ENCODE measurements around the gene TTF2.
A peak's percentile ranks its signal among the peaks of the same experiment; 100 is the strongest.

TTF2 gene

DNA sequence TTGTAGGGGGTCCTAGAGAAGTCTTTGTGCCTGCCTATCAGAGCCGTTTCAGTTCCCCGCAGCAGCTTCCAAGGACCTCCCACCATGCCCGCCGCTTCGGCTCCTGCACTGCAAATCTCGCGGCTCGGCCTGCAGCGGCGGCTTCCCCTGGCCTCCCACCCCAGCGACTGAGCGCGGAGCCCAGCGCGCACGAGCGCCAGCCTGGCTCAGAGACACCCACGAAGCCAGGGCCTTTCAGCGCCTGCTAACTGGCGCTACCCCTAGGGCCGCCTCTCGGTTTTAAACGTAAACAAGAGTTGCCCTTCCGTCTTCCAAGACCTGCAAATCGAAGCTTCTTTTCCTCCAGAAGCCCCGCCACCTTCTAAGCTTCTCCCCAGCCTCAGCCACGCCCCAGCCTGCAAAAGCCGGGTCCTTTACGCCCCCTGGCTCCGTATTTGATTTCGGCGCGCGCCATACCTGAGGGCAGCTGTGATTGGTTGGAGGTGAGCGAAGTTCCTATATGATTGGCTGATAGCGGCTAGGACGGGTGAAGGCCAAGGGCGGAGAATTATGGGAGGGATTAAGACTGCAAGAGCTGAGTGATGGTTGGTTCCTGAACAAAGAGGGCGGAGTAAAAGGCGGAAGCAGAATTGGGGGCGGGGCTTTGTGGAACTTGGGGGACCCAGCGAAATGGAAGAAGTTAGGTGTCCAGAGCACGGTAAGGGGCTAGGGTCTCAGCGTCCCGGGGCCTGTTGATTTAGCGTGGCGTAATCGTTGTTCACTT, at the start of gene TTF2:
Gene TTF2 (plus strand): TSS at position 649 of the 763 bp plus-strand sequence. CDS start 21 bp downstream, at position 670.
- FAIRE-seq: peak; percentile 99

DNA sequence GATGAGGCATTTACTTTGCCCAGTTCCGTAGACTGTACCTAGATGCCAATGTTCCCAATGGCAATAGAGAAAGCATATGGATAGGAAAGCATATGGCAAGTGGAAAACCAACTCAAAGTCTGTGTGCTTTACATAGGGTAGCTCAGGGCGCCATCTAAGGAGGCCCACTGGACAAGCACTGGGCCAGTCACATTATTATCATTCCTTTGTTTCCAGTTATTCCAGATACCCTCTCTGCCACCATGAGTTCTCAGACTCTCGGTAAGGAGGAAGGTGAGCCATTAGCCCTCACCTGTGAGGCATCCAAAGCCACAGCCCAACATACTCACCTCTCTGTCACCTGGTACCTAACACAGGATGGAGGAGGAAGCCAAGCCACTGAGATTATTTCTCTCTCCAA, 48.8 kb upstream of the TTF2 start:
- FAIRE-seq: no peak

DNA sequence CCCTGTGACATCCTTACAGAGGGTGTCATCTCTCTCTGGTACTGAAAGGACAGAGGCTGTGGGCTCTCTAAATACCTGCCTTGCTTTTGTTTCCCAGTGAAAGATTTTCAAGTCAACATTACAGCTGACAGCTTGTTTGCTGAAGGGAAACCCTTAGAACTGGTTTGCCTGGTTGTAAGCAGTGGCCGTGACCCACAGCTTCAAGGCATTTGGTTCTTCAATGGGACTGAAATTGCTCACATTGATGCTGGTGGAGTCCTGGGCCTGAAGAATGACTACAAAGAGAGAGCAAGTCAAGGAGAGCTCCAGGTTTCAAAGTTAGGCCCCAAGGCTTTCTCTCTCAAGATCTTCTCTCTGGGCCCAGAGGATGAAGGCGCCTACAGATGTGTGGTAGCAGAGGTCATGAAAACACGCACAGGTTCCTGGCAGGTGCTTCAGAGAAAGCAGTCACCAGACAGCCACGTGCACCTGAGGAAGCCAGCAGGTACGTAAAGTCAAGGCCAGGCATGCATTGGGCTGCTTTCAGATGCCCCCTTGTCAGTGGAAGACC, 46.7 kb upstream of the TTF2 start:
- FAIRE-seq: no peak

DNA sequence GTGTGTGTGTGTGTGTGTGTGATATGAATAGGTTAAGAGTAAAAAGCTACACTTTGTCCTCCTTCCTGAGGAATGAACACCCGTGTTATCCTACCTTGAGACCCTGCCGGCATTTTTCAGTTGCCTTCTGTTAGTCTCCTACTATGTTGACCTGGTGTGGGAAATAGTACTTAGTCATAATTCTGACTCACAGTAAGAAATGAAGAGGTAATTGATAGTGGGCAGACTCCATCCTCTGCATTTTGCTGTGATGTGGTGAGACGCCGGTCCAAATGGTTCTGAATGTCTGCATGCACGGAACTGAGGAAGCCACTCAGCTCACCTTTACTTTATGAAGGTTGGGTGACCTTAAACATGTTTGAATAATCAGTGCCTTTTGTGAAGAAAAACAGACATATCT, 45.9 kb upstream of the TTF2 start:
- no peak for FAIRE-seq

DNA sequence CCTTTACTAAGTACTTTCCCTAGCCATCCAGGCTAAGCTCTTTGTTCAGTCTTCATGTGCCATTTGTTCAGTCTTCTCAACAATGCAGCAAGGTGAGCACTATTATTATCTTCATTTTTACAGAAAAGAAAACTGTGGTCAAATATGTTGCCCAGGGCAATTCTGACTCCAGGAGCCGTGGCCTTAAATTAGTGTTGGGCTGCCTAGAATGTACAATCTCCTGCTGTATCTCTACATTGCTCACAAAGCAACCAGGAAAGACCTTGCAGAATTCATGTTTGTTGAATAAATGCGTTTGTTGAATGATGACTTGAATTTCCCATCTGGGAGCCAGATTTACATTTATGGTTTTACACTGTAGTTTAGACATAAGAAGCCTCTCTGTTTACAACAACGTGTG, 44.4 kb upstream of the TTF2 start:
- FAIRE-seq: no peak

DNA sequence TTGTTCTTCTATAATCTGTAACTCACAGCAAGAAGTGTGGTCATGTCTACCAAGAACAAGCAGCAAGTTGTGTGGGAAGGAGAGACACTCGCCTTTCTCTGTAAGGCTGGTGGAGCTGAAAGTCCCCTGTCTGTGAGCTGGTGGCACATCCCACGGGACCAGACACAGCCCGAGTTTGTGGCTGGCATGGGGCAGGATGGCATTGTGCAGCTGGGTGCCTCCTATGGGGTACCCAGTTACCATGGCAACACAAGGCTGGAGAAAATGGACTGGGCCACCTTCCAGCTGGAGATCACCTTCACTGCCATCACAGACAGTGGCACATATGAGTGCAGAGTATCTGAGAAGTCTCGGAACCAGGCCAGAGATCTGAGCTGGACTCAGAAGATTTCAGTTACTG, 43.1 kb upstream of the TTF2 start:
- FAIRE-seq: no peak

DNA sequence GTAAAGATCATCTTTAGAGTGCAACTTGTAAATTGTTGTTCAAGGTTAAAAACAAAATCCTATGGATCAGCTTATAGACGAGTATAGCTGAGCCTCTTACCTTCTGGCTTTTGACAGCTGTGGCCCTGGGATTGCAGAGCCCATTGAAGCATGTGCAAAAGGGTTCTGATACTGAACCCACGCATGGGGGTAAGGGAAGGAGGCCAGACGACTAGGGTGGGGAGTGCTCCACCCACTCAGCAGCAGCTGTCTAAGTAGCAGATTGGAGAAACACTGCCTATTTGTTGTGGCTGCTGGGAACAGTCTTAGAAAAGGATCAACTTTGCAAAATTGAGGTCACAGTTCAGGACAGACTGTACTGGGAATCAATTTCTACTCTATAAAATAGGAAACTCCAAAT, 42.5 kb upstream of the TTF2 start:
- no peak for FAIRE-seq

DNA sequence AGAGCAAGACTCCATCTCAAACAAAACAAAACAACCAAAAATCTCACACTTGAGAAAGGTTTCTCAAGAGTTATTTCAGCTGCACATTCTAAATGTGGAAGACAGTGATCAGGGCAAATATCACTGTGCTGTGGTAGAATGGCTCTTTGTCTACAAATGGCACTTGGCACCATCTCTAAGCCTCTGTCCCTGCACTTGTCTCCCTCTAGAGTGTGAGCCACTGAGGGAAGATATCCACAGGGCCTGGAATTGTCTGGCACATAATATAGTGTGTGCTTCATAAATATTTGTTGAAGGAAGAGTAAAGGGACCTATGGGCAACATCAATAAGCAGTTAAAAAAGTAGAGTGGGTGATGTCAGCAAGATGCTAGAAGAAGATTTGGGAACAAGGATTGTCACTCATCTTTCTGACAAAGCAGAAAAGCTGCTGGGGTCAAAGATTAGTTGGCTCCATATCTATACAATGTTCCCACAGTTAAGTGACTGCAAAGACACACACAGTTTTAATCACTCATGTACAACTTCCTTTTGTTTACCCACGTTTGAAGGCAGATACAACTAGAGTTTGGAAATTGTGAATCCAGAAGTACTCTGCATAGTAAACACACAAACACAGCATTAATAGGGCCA, 39.5 kb upstream of the TTF2 start:
- no peak for FAIRE-seq

DNA sequence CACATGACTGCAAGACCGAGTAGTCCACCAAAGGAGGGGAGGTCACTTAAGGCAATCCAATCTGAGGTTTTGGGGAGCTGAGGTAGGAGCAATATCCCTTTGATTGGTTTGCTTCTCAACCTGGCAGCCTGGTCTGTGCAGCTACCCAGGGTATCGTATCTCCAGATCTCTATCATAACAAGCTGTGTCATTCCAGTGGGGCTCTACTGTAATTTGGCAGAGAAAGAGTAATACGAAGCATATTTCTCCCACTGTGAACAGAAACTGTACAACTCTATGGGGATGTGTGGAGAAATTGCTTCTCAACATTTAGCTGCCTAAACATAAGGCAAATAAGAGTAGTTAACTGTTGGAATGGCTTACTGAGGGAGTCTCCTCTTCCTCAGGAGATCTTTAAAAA, 38.0 kb upstream of the TTF2 start:
- FAIRE-seq: no peak

DNA sequence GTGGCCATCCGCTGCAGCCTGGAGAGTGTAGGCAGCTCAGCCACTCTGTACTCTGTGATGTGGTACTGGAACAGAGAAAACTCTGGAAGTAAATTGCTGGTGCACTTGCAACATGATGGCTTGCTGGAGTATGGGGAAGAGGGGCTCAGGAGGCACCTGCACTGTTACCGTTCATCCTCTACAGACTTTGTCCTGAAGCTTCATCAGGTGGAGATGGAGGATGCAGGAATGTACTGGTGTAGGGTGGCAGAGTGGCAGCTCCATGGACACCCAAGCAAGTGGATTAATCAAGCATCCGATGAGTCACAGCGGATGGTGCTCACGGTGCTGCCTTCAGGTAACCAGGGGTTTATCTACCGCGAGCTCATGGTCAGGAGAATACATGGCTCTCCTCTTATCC, 34.6 kb upstream of the TTF2 start:
- FAIRE-seq: no peak

DNA sequence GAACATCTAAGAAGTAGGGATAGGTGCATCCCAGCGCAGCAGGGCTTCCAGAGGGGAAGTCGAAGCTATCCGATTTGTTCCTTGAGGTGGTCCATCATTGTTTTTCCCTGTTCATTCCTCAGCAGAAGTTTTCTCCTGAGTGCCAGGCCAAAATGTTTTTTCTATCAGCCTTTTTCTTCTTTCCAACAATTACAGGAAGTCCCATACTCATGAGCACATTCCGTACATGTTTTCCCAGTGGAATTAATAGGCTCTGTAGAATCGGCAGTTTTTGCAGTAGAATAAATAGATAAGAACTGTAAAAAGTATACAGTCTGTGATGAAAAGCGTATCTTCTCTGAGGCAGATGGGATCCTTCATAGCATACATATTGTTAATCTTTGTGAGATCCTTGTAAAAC, 33.8 kb upstream of the TTF2 start:
- no peak for FAIRE-seq

DNA sequence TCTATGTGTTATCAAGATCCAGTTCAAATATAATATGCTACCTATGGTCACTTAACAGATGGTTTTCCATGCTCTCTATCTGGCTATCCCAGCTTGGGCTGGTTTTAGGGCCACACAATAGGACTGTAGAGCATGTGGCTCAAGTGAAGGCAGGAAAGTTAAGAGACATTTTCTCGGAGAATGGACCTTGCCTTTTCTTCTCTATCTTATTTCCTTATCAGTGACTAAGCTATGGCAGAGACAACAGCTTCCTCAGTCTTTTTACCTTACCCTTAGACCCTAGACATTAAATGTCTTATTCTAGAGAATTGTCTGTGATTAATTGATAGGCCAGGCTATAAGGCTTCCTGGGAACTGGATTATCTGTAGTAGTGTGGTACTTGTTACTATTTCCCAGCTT, 30.4 kb upstream of the TTF2 start:
- FAIRE-seq: no peak

DNA sequence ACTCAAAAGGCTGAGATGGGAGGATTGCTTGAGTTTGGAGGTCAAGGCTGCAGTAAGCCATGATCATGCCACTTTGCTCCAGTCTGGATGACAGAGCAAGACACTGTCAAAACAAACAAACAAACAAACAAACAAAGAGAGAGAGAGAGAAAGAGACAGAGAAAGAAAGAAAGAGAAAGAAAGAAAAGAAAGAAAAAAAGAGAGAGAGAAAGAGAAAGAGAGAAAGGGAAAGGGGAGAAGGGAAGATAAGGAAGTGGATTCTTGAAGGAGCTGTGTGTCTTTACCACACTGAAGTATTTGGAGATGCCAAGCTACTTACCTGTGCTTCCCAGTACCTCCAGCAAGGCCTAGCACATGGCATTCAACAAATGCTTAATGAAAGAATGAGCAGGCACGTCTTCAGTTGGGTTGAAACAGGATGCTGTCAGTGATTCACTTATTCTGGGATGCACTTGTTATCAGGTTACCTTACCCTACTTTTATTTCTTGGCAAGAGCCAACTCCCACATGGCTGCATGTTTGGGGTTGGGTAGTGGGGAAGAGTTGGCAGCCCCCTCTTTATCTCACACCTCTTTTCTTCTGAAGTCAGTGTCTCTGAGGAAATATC, 29.8 kb upstream of the TTF2 start:
- FAIRE-seq: no peak

DNA sequence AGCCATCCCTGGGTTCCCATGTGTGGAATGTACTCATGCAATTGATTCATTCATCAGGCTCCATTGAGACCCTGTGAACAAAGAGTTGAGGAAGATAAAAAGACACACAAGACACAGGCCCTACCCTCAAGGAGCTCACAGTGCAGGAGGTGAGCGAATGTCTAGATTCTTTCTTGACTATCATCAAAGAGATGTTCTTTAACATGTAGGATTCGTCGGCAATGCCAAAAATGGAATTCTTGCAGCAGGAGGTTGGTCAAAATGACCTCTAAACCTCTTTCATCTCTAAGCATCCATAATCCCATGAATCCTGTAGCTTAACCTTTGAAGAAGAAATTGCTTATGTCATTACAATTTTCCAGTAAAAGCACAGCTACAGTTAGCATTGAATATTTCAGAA, 27.9 kb upstream of the TTF2 start:
- no peak for FAIRE-seq

DNA sequence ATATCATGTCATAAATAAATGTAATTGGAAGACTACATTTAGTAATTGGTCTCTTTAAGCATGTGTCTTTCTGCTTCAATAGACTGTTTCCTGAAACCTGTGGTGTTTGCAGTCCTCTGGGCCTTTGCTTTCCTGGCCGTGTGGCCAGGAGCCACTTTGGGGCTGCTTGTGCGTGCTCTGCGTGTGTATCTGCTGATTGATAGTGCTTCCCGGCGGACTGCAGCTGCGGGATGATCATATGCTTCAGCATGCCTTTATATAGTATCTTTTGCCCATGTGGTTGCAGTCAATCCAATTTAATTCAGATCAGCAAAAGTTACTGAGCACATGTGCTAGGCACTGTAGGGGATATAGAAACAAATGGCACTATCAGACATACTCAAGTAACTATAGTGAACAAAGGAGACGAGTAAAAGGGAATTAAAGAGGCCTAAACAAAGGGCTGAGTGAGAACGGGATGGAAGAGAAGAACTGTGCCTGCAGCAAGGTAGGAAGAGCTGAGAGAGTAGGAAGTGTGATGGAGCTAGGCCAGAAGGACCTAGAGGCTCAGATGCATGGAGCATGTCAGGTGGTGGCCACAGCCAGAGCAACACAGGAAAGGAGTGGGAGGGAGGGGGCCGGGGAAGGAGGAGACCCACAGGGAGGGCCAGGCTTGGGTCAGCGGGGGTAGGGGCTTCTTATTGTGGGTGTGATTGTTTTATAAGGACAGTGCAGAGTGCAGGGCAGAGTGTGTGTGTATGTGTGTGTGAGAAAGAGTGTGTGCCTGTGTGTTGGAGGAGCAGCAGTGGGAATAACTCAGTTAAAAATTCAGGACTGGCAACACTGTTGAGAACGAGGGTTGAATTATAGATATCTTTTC, 27.2 kb upstream of the TTF2 start:
- FAIRE-seq: no peak

DNA sequence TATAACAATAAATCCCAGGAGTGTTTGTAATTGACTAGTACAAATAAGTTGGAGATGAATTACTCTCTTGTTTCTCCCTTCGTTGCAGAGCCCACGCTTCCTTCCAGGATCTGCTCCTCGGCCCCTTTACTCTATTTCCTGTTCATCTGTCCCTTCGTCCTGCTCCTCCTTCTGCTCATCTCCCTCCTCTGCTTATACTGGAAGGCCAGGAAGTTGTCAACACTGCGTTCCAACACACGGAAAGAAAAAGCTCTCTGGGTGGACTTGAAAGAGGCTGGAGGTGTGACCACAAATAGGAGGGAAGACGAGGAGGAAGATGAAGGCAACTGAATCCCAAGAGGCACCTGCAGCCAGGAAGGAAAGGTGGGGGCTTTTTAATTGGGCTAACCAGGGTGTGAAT, 26.4 kb upstream of the TTF2 start:
- no peak for FAIRE-seq

DNA sequence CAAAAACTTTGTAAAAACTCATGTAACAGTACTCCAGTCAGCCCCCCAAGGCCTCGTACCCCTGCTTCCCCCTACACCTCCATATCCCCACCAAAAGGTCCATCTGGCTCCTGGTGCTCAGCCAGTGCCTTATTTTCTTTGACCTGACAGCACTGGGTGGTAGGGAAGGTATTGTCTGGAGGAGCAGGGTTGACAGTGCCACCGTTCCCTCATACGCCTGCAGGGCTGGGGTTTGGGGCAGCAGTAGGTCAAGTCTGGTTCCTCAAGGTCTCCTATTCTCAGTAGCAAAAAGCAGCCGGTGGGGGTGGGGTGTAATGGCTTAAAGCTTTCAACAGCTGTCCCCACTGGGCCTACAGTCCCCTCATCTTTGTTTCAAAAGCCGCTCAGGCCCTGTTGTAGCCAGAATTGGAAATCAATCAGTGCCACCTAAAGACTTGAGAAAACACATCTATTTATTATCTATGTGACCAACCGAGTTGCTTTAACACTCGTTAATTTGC, 25.3 kb upstream of the TTF2 start:
- no peak for FAIRE-seq

DNA sequence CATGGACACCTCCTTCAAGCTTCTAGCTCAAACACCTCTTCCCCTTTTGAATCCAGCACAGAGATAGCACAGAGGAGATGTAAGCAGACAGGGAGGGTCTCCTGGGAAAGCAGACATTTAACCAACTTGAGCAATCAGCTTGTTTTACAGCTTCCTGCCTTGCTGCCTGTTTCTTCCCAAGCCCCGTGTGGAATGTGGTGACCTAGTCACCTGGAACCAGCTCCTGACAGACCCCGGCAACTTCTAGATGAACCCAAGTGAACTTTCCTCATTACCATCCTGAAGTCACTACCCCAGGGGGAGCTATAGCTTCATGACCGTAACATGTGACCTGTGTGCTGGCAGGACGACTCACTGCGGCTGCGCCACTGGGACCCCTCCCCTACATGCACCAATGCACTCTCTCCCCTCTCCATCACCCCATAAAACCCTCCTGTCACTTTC, 24.1 kb upstream of the TTF2 start:
- no peak for FAIRE-seq

DNA sequence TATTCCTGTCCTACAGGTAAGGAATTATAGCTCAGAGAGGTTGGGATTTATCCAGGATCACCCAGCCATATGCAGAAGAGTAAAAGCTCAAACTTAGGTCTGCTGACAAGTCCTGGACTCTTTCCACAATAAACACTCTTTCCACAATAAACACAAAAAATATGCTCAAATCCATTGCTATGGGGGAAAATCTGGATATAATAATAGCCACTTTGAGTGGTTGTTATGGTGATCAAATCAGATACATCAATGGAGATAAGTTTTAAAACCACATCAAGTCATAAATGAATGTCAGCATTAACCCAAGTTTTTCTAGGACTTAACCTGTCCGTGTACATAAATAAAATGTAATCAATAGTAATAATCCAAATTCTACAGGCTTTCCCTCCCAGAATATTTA, 22.3 kb upstream of the TTF2 start:
- no peak for FAIRE-seq

DNA sequence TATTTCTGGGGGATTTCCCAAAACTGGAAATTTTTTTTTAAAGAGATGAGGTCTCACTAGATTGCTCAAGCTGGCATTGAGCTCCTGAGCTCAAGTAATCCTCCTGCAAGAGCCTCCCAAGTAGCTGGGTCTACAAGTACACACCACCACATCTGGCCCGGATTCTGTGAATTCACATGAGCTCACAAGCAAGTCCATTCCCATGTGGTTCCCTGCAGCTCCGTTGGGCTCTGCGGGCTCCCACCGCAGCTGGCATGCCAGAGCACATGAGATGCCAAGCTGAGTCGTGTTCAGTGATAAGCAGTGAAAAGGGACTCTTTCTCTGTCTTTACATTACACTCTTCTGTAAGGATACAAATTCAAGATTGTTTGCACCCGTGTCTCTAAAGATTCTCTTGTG, 21.9 kb upstream of the TTF2 start:
- FAIRE-seq: no peak

DNA sequence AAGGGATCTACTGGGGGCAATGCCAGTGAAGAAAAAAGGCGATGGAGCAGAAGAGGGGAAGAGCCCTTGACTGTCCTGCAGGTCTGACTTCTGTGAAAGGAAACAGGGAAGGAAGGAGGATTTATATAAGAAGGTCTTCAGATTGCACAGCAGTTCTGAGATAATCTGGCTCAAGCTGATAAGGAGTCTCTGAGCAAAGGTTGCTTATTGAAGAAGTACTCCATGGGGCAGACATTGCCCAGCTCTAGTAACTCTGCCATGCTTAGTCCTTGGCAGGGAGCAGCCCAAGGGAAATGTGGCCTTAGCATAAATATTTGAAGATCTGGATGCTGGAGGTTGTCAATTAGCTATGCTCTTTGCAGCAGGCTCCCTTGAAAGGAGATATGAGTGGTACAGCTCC, 15.9 kb upstream of the TTF2 start:
- no peak for FAIRE-seq

DNA sequence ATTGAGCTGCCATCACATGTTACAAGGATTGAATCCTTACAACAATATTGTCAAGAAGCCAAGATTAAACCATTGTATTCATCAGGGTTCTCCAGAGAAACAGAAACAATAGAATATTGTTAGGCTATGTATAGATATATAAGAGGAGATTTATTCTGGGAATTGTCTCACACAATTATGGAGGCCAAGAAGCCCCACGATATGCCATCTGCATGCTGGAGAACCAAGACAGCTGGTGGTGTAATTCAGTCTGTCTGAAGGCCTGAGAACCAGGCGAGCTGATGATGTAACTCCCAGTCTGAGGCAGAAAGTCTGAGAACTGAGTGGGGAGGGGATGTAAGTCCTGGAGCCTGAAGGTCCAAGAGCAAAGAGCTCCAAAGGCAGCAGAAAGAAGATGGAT, 14.5 kb upstream of the TTF2 start:
- FAIRE-seq: no peak

DNA sequence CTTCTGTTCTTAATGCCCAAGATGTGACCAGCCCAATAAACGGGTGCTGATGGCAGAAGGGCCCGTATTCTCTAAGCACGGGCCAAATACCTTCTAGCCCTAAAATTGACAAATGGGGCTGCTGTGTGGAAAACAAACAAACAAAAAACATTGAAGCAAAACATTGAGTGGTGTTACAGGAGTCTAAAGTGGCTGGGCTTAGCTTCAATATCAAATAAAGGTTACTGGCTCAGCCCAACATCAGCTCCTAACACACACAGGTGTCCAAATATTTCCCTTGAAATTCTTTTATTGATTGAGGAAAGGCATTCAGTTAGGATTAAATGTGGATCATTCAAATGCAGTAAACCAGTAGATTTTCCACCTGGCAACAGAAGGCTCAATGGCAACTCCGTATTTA, 13.3 kb upstream of the TTF2 start:
- no peak for FAIRE-seq
